ENCODE measurements around the gene NGB. TPM values are rescaled to one million over a fixed set of nuclear protein-coding genes. Genes with fewer than 3 reads are reported as not detected.

The NGB gene
- total RNA-seq, 1 donor from 2014 or later: not detected

DNA sequence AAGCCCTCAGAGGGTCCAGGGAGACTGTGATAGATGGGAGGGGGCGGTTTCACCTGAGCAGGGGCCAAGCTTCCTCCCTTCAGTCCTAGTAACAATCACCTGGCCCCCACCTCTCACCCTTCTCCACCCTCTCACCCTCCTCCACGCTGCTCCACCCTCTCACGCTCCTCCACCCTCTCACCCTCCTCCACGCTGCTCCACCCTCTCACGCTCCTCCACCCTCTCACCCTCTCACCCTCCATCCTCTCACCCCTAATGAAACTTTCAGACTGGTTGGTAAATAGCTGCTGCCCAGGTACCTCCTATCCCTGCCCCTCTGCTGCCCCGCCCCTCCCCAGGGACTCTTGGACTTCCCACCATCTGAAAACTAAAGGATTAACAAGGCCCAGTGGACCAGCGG lies 34.2 kb downstream of the NGB start:
- DNase-seq (ENCODE audit: low spot score): no peak

DNA sequence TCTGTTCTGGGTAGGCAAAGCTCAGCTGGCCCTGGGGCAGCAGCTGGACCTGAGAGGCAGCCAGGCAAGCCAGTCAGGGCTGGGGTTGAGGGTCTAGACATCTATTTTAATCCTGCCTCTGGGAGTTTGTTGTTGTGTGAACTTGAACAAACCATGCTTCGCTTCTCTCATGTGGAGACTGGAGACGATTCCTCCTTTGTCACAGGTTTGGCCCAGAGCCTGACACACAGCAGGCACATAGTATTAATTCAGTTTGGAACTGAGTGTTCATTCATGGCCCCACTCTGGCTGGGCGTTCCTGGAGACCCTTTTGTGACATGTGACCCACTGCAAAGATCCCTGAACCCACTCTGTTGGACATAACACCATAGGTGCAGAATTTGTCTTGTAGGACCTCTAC lies 39.3 kb downstream of the NGB start:
- DNase-seq (ENCODE audit: low spot score): no peak

DNA sequence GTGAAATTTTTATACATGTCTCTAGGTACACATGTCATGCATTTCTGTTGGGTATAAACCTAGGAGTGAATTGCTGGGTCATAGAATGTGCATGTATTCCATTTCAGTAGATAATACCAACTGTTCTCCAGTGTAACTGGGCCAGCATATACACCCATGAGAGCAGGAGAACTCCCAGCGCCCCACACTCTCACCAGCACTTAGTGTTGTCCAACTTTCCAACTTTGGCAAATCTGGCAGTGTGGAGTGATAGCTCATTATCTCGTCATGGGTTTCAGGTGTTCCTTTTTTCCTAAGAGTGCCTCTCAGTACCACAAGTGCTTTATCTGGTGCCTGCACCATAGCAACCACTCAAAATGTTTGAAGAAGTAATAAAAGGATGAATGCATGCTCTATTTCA lies 40.1 kb downstream of the NGB start:
- no peak for DNase-seq (ENCODE audit: low spot score)

DNA sequence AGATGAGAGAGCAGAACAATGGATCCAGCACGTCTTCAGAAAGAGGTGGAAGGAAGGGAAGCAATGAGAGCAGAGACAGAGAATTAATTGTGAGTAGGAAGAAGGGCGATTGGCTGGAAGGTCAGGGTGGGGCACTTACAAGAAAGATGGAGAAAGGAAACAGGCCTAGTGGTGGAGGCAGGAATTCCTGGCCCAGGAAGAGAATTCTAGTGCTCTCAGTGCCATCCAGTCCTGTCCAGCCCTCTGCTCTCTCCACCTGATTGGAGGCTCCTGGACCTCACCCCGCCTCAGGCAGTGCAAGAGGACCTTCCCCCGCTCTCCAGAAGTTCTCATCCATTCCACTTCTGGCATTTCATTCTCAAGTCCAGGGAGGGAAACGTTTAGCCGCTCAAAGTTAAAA lies 43.0 kb downstream of the NGB start:
- DNase-seq (ENCODE audit: low spot score): no peak

DNA sequence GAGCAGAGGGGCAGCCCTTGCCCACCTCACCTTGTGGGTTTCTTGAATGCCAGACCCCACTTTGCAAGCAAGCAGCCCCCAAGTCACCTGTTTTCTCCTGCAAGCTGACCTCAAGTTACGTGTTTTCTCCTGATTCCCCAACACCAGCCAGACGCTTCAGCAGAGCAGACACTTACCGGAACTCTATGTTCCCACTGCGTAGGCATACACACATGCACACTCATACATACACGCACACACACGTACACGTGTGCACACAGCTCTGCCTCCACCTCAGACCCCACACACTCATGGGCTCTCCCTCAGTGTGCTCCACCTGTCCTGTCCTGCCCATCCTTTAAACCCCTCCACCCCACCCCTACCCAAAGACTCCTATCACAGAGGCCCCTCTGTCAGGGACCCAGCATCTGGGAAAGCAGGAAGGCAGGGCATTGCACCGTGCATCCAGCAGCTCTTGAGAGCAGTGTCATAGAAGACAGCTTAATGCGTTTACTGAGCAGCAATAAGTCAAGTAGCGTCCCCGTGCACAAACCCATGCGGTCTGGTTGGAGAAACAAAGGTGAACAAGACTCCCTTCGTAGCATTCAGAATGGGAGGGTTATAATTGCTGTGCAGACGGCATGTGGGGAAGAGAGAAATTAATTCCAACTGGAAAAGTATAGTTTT lies 45.0 kb downstream of the NGB start:
- DNase-seq (ENCODE audit: low spot score): no peak

DNA sequence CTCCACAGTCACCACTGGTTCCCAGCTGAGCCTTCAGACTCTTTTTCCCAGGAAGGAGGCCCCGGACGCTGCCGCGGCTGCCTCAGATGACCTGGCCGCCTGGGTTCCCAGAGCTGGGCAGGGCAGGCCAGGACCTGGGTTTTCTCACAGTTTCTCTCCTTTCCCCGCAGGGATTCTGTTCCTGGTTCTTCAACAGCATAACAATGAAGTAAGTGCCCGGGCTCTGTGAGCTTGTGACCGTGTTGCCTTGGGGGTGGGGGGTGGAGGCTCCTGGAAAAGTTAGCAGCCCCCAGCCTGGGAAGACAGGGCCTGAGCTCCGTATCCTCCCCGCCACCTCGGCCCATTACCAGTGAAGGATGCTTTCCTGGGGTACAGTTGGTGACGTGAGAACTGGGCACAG lies 45.8 kb downstream of the NGB start:
- no peak for DNase-seq (ENCODE audit: low spot score)

DNA sequence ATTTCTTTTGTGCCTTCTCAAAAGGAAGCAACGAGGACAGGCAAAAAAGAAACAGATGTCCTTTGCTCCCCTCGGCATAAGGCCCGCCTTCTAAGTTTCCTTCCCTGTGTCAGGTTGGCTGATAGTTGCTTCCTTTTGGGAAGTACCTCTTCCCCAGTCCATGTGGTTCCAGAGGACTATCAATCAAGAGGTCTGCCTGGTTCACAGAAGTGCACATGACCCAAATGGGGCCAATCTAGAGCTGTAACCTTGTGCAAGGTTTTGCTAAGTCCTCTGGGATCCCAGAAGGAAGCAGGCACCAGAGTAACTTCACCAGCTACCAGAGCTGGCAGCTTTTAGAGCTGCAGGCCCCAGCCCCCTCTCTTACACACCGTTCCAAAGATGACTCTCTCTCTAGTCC lies 46.8 kb downstream of the NGB start:
- no peak for DNase-seq (ENCODE audit: low spot score)

DNA sequence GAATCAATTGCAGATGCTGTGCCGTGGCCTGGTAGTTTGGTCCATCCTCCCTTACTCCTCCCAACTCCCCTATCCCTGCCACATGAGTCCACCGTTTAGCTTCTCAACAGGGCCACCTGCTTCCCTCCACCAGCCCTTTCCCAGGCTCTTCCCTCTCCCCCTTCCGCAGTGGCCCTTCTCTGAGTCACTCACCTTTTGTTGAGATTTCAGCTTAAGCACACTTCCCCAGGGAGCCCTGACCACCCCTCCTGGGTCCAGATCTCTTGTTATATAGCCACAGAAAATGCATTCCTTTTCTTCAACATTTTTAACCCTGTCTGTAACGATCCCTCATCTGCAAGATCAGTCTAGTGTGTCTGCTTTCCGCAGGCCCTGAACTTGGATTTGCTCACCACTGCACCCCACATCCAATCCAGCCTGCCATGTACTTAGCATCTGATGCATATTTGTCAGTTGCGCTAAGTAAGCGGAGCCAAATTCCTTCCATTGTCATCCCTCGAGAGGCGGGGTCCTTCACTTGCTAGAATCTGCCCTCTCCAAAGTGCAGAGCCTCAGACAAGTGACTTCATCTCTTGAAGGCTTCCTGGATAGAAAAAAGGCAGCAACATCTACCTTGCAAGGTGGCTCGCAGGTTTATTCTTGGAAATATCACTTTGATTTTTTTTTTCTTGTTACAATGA lies 48.3 kb downstream of the NGB start:
- DNase-seq (ENCODE audit: low spot score): no peak

DNA sequence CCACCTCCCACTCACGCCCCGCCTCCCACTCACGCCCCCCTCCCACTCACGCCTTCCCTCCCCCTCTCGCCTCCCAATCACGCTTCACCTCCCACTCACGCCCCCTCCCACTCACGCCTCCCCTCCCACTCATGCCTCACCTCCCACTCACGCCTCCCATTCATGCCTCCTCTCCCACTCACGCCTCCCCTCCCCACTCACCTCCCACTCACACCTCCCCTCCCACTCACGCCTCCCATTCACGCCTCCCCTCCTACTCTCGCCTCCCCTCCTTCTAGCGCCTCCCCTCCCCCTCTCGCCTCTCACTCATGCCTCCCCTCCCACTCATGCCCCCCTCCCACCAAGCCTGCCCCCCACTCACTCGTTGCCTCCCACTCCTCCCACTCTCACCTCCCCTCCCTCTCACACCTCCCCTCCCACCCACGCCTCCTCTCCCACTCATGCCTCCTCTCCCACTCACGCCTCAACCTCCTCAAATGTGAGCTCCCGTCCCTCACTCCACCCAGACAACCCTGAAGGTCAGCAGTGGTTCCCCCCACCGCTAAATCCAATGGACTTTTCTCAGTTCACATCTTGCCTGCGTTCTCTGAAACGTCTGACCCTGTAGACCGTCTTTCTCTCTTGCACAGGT lies 49.6 kb downstream of the NGB start:
- no peak for DNase-seq (ENCODE audit: low spot score)

DNA sequence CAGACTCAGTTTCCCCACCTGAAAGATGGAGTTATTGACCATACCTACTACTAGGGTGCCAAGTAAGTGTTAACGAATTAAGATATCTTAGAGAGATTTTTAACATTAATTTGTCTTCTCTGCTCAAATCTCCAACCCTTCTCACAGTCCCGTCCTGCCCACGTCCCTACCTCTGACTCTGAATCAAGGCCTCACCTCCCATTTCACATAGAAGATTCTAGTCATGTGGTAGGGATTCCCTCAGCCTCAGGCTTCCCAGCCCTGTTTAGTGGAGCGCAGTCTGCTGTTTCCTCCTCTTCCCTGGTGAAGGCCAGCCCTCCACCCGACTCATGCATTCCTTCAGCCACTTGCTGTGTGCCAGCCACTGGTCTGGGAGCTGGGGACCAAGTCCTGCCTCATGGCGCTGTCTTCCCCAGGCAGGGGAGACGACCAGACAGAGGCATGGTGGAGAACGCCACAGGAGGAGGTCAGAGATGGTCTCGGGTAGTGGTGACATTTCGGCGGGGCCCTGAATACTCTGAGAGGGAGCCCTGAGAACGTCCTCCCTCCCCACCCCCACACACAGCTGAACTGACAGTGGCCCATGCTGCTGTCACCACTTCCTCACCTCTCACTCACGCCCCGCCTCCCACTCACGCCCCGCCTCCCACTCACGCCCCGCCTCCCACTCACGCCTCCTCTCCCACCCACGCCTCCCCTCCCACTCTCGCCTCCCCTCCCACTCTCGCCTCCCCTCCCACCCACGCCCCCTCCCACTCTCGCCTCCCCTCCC lies 50.6 kb downstream of the NGB start:
- no peak for DNase-seq (ENCODE audit: low spot score)

DNA sequence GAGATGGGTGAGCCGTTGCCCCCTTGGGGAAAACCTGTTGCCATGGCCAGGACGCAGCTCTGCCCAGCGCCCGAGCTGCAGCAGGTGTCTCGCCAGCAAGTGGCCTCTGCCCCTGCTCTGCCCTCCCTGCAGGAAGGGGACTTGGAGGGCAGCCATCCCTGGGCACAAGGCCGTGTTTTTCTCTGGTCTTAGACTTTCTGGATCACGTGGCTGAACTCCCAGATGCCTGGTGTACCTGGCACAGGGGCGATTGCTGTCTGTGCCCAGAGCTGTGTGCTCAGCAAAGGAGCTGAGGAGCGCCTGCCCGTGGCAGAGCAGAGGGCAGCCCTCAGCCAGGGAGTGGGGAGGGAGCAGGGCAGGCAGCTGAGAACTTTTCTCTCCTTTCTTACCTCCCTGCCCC lies 51.4 kb downstream of the NGB start:
- DNase-seq (ENCODE audit: low spot score): no peak

DNA sequence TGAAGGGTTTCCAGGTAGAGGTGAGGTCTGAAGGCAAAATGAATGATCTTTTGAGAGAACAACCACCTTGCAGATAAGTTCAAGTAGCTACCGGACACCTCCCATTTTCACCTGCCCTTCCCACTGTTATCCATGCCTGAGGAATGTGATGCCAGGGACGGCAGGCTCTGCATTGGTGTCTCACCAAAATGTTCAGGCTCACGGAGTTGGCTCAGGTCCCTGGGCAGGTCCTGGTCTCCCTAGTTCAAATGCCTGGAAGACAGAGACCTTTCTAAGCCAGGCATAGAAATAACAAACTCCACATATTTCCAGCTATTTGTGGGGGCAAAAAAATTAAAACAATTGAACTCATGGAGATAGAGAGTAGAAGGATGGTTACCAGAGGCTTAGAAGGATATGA lies 53.5 kb downstream of the NGB start:
- no peak for DNase-seq (ENCODE audit: low spot score)

Small RNAs within 50 kb of the gene (microRNA-seq; reads per million reads assigned to microRNA genes)
- not detected for gene MIR1260A (ENCODE audit: borderline number of aligned reads)

Other genes with a start within 250 kb of the NGB start
- 51.9 TPM for gene IRF2BPL, start 242.5 kb downstream of the NGB start, total RNA-seq
- gene CIPC, start 172.9 kb downstream of the NGB start, total RNA-seq: 23.1 TPM
- not detected for gene ZDHHC22, start 129.4 kb downstream of the NGB start, total RNA-seq
- gene TMEM63C, start 89.4 kb downstream of the NGB start, total RNA-seq: 0.51 TPM
- gene POMT2, start 49.7 kb upstream of the NGB start, total RNA-seq: 27.2 TPM
- 12.0 TPM for gene GSTZ1, start 49.8 kb upstream of the NGB start, total RNA-seq
- gene TMED8, start 105.9 kb upstream of the NGB start, total RNA-seq: 15.3 TPM
- gene SAMD15, start 106.2 kb upstream of the NGB start, total RNA-seq: 1.5 TPM
- gene NOXRED1, start 152.3 kb upstream of the NGB start, total RNA-seq: 0.29 TPM
- 13.8 TPM for gene VIPAS39, start 186.4 kb upstream of the NGB start, total RNA-seq
- gene AHSA1, start 186.9 kb upstream of the NGB start, total RNA-seq: 120 TPM
- not detected for gene ISM2, start 227.6 kb upstream of the NGB start, total RNA-seq